GM12874 (cell line): ENCODE measurements around the gene KNSTRN.

ENCODE experiments used
- CTCF ChIP-seq: IDR thresholded peaks from 2 replicates; pipeline ENCODE4 v1.5.1; 2011; ENCODE audit warnings: low read depth, mild to moderate bottlenecking, control low read depth, low read length, moderate library complexity; ENCODE audit not compliant: insufficient read depth

KNSTRN gene

GRCh38 chr15:40409366-40409765, 26.8 kb downstream of the KNSTRN start:
- TF ChIP-seq CTCF, result no peak

GRCh38 chr15:40410476-40410875, 28.0 kb downstream of the KNSTRN start:
- TF ChIP-seq CTCF, result no peak

- no peak for TF ChIP-seq CTCF
Measured at GRCh38 chr15:40412095-40412759, 29.7 kb downstream of the KNSTRN start.

- no peak for TF ChIP-seq CTCF
Measured at GRCh38 chr15:40413036-40413435, 30.5 kb downstream of the KNSTRN start.

GRCh38 chr15:40414816-40415215, 32.3 kb downstream of the KNSTRN start:
- TF ChIP-seq CTCF, result no peak

- TF ChIP-seq CTCF, result no peak
Measured at GRCh38 chr15:40415226-40415625, 32.7 kb downstream of the KNSTRN start.

GRCh38 chr15:40416056-40416455, 33.5 kb downstream of the KNSTRN start:
- TF ChIP-seq CTCF, result no peak

- no peak for TF ChIP-seq CTCF
Measured at GRCh38 chr15:40418126-40418525, 35.6 kb downstream of the KNSTRN start.
